Skin epidermis (tissue), 12 donors: ENCODE results near the gene ZNF808.
"Not testable (repeated sequence)": the region's sequence is repeated elsewhere in the genome, so short reads cannot be mapped to it uniquely, and the experiment has no call there.

Source experiments
- H3K27ac ChIP-seq, 21 experiments: fragments of 200-600 bp; sonication (generic) in 11 of 21; one replicate each; pipeline ENCODE4 v1.5.0; 2020; ENCODE audit warnings: mild to moderate bottlenecking in 3 of 21, inconsistent platforms in 2 of 21, moderate library complexity in 2 of 21
- H3K4me3 ChIP-seq, 7 experiments: fragments of 200-600 bp; sonication (generic) in 2 of 7; one replicate each; pipeline ENCODE4 v1.5.0; 2020; ENCODE audit warnings: inconsistent platforms in 2 of 7, mild to moderate bottlenecking in 2 of 7, moderate library complexity in 1 of 7

The ZNF808 gene

GRCh38 chr19:52527134-52527955 lies at the start of gene ZNF808:
TSS of gene ZNF808 (plus strand) at chr19:52527668. CDS start at chr19:52543285, 15,617 bp downstream.
- Histone ChIP-seq H3K4me3 (peak within 1 kb of the TSS; percentile 55 to 86 (median 76)), H3K27ac (peak within 1 kb of the TSS; percentile 72 to 97 (median 90))

- H3K27ac ChIP-seq, H3K4me3 ChIP-seq: not testable (repeated sequence)
Measured at GRCh38 chr19:52484111-52484743, 43.2 kb upstream of the ZNF808 start.

- not testable (repeated sequence) for H3K27ac ChIP-seq, H3K4me3 ChIP-seq
Measured at GRCh38 chr19:52485064-52485463, 42.4 kb upstream of the ZNF808 start.

GRCh38 chr19:52485561-52486240 lies 41.8 kb upstream of the ZNF808 start:
- not testable (repeated sequence) for H3K4me3 ChIP-seq, H3K27ac ChIP-seq

- peak overlapping the region in 2 of 7 experiments; percentile 1 to 13 for H3K4me3 ChIP-seq
- H3K27ac ChIP-seq = no peak overlapping the region
Measured at GRCh38 chr19:52492201-52492993, 35.1 kb upstream of the ZNF808 start.

- Histone ChIP-seq H3K27ac (no peak overlapping the region), H3K4me3 (peak overlapping the region in 2 of 7 experiments; percentile 1 to 13)
Measured at GRCh38 chr19:52492994-52493470, 34.4 kb upstream of the ZNF808 start.

- Histone ChIP-seq H3K4me3 (no peak overlapping the region), H3K27ac (no peak overlapping the region)
Measured at GRCh38 chr19:52494518-52494917, 33.0 kb upstream of the ZNF808 start.

- Histone ChIP-seq H3K27ac (no peak overlapping the region), H3K4me3 (no peak overlapping the region)
Measured at GRCh38 chr19:52498571-52498970, 28.9 kb upstream of the ZNF808 start.

- not testable (repeated sequence) for H3K4me3 ChIP-seq, H3K27ac ChIP-seq
Measured at GRCh38 chr19:52500474-52500873, 27.0 kb upstream of the ZNF808 start.

- H3K4me3 ChIP-seq, H3K27ac ChIP-seq: not testable (repeated sequence)
Measured at GRCh38 chr19:52500991-52501390, 26.5 kb upstream of the ZNF808 start.

GRCh38 chr19:52507266-52507665 lies 20.2 kb upstream of the ZNF808 start:
- H3K27ac ChIP-seq = no peak overlapping the region
- H3K4me3 ChIP-seq = no peak overlapping the region

- Histone ChIP-seq H3K27ac (no peak overlapping the region), H3K4me3 (no peak overlapping the region)
Measured at GRCh38 chr19:52516191-52516590, 11.3 kb upstream of the ZNF808 start.

- no peak overlapping the region for H3K27ac ChIP-seq
- no peak overlapping the region for H3K4me3 ChIP-seq
Measured at GRCh38 chr19:52518646-52519045, 8.8 kb upstream of the ZNF808 start.

GRCh38 chr19:52519175-52519574 lies 8.3 kb upstream of the ZNF808 start:
- not testable (repeated sequence) for H3K27ac ChIP-seq, H3K4me3 ChIP-seq

GRCh38 chr19:52520013-52520412 lies 7.5 kb upstream of the ZNF808 start:
- H3K27ac ChIP-seq = no peak overlapping the region
- no peak overlapping the region for H3K4me3 ChIP-seq

- Histone ChIP-seq H3K4me3 (no peak overlapping the region), H3K27ac (no peak overlapping the region)
Measured at GRCh38 chr19:52522551-52522950, 4.9 kb upstream of the ZNF808 start.

GRCh38 chr19:52524086-52524485 lies 3.4 kb upstream of the ZNF808 start:
- no peak overlapping the region for H3K4me3 ChIP-seq
- H3K27ac ChIP-seq = no peak overlapping the region

- Histone ChIP-seq H3K4me3 (peak overlapping the region; percentile 55 to 86 (median 76)), H3K27ac (peak overlapping the region; percentile 72 to 97 (median 90))
Measured at GRCh38 chr19:52527956-52528351, 486 bp downstream of the ZNF808 start.

GRCh38 chr19:52532480-52532879 lies 5.0 kb downstream of the ZNF808 start:
- H3K4me3 ChIP-seq = no peak overlapping the region
- no peak overlapping the region for H3K27ac ChIP-seq

GRCh38 chr19:52533901-52534300 lies 6.4 kb downstream of the ZNF808 start:
- no peak overlapping the region for H3K27ac ChIP-seq
- no peak overlapping the region for H3K4me3 ChIP-seq
